GM21515 (cell line): ENCODE measurements around the gene JAK1.

ENCODE experiments used
- ATAC-seq: cut with Tn5 transposase; IDR thresholded peaks from one replicate; pipeline ENCODE4 v1.9.1; 2021; ENCODE audit not compliant: unreplicated experiment

Gene JAK1

GRCh38 chr1:64871256-64871655 lies 95.1 kb downstream of the JAK1 start:
- no peak for ATAC-seq

- ATAC-seq = no peak
Measured at GRCh38 chr1:64867266-64867665, 99.1 kb downstream of the JAK1 start.

- ATAC-seq = no peak
Measured at GRCh38 chr1:64866689-64867088, 99.7 kb downstream of the JAK1 start.

- no peak for ATAC-seq
Measured at GRCh38 chr1:64865105-64865757, 101.1 kb downstream of the JAK1 start.

GRCh38 chr1:64864018-64864940 lies 102.1 kb downstream of the JAK1 start:
- peak; percentile 99 for ATAC-seq

GRCh38 chr1:64861611-64862010 lies 104.7 kb downstream of the JAK1 start:
- ATAC-seq = no peak

GRCh38 chr1:64857347-64857746 lies 109.0 kb downstream of the JAK1 start:
- no peak for ATAC-seq

GRCh38 chr1:64856553-64856952 lies 109.8 kb downstream of the JAK1 start:
- no peak for ATAC-seq

GRCh38 chr1:64855557-64855956 lies 110.8 kb downstream of the JAK1 start:
- ATAC-seq = no peak

- no peak for ATAC-seq
Measured at GRCh38 chr1:64854674-64855073, 111.7 kb downstream of the JAK1 start.

- ATAC-seq = no peak
Measured at GRCh38 chr1:64851664-64852063, 114.7 kb downstream of the JAK1 start.

- ATAC-seq = no peak
Measured at GRCh38 chr1:64850846-64851245, 115.5 kb downstream of the JAK1 start.

GRCh38 chr1:64849942-64850341 lies 116.4 kb downstream of the JAK1 start:
- no peak for ATAC-seq

- no peak for ATAC-seq
Measured at GRCh38 chr1:64848803-64849202, 117.5 kb downstream of the JAK1 start.

GRCh38 chr1:64848136-64848535 lies 118.2 kb downstream of the JAK1 start:
- no peak for ATAC-seq

GRCh38 chr1:64847666-64848065 lies 118.7 kb downstream of the JAK1 start:
- no peak for ATAC-seq

- ATAC-seq = no peak
Measured at GRCh38 chr1:64846573-64847430, 119.5 kb downstream of the JAK1 start.

GRCh38 chr1:64845831-64846425 lies 120.4 kb downstream of the JAK1 start:
- no peak for ATAC-seq

- no peak for ATAC-seq
Measured at GRCh38 chr1:64844609-64845008, 121.7 kb downstream of the JAK1 start.

- no peak for ATAC-seq
Measured at GRCh38 chr1:64844175-64844574, 122.2 kb downstream of the JAK1 start.

GRCh38 chr1:64843675-64844074 lies 122.7 kb downstream of the JAK1 start:
- ATAC-seq = no peak
